Renal cortex interstitium (tissue), 11 donors: ENCODE data around the gene KCNAB1. TPM values are rescaled to one million over a fixed set of nuclear protein-coding genes. Genes with fewer than 3 reads are reported as not detected.
A peak's percentile ranks its signal among the peaks of the same experiment; 100 is the strongest.
"Not testable (repeated sequence)": the region's sequence is repeated elsewhere in the genome, so short reads cannot be mapped to it uniquely, and the experiment has no call there.

Experiments used
- DNase-seq, 11 donors: peaks; one replicate each; pipeline ENCODE4 v3.0.0-alpha.2; 2013; ENCODE audit warnings: low read depth in 9 of 11, low spot score in 4 of 11; ENCODE audit errors: extremely low read depth in 1 of 11
- polyA plus RNA-seq, 3 donors: library from polyadenylated mRNA; unstranded; fragments of 120-200 nt; gene quantifications; one replicate each; pipeline ENCODE4 v1.2.1, GENCODE V29; 2013; ENCODE audit not compliant: insufficient read length in 3 of 3

The KCNAB1 gene
- polyA plus RNA-seq, 3 donors: 3.3 to 4.3 (median 3.5) TPM

DNA sequence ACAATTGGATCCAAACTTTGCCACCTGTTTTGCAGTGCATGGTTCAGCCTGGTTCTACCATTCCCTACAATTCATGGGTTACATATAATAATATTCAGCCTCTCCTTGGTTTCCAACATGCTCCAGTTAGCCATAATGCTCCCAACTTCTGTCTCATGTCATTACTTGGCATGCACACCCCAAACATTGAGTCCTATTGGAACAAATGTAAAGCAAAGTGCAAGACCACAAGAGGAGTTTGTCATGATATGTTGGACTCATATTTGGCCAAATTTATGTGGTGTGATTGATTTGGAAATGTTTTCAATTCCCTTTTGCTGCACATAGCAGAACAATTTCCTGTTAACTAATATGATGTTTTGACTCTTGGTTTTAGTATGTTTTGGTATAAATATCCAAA, 50.2 kb downstream of the KCNAB1 start:
- DNase-seq: no peak

DNA sequence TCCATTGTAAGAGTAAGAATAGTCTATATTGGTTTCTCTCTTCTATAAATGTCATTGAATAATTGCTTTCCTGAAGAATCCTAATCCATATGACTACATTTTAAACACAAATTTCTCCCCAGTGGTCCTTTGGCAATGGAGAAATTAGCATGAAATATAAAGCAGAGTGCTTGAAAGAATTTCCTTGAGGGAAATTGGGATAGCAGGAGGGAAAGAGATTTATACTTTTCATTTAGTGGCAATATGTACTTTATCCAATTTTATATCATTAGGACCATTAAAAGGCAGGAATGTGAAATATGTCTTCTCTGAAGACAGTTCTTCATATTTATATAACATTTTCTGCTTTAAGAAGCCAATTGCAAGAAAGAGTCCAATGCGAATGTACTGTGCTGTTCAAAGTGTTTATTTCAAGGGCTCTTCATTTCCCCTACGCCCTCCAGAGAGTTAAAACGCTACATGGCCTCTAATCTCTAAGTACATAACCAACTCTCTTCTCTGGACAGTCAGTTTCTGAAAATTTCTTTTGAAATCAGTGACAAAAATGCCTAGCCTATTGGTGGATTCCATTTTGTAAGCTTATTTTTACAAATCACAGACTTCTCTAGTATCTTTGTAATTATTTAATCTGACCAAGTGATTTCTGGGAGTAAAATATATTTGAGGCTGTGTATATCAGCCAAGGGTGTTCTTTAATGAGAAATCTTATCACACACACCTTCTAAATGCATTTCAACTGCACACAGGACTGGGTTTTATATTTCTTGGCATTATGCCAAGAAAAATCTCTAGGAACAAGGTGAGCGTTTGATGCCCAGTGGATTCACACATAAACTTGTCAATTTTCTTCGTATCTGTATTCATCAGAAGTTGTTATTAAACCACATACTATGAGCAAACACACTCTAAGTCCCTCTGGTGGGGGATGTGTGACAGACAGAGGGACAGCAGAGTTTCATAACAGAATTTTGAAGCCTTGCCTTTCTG, 51.2 kb downstream of the KCNAB1 start:
- no peak for DNase-seq

DNA sequence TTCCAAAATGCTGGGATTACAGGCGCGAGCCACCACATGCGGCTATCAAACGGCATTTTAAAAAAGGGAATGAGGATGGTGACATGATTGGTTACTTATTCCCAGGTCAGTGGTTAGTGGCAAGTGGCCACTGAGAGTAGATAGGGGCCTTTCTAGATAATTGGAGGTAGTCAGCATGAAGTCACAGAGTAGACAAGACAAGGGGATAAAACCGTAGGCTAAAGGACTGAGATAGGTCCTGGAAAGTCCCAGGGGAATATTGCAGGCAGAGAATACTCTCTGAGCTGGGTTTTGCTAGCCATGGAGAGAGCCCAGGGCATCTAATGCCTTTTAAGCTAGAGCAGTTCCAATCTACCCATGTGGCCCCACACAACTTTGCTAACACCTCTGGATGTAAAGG, 52.2 kb downstream of the KCNAB1 start:
- DNase-seq: no peak

DNA sequence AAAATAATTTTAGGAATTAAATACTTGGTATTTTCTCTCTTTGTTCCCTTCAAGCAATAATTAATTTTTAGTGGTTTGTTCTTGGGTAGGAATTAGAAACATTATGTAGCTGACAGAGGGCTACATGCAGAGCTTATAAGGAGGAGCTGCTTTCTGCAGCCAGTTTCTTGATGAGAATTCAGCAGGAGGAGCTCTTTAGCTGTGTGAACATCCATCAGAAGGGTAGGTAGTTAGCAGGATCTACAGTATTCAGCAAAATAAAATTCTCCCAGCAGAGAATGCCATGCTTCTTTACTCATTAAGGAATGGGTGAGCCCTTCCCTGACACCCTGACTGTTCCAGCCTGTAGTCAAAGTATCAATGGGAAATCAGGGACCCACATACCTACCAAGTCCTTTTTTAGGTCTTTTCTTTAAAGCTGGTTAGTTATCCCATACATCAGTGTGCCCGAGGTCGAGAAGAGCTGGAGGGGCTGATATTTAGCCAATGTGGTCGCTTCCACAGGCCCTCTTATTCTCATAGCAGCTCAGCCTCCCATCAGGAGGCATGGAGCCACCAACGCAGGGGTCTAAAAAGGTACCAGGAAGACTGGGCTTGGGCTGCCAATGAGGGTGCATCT, 54.0 kb downstream of the KCNAB1 start:
- DNase-seq: peak in 4 of 11 donors; percentile 33 to 50 (median 40)

DNA sequence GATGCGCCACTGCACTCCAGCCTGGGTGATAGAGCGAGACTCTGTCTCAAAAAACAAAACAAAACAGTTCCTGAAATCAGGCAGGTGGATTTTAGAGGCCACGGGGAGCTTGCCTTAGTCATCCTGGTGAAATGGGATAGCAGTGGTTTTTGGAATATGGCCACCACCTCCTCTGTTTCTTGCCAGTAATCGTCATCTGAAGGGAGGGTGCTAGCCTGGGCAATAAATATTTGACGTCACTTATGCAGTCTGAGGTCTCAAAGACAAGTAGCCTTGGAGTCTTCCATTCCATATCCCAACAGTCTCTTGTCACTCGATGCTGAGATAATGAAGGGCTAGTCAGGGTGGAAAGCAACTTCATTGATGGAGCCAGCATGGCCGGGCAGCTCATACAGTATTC, 55.2 kb downstream of the KCNAB1 start:
- no peak for DNase-seq

DNA sequence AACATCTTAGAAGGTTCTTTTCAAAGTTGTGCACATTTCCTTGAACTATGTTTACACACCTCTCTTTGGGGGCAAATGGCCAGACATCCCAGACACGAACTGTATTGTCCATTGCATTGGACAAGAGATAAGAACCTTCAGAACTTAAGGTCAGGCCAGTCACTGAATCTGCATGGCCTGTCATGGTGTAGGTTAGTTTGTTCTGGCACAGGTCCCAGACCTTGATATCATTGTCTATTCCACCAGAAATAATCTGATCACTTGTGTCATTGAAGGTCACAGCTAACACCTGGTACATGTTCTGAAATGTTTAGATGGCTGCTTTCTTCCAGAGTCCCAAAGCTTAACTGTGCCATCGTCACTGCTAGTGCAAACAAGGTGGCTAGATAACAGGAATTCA, 55.7 kb downstream of the KCNAB1 start:
- no peak for DNase-seq

DNA sequence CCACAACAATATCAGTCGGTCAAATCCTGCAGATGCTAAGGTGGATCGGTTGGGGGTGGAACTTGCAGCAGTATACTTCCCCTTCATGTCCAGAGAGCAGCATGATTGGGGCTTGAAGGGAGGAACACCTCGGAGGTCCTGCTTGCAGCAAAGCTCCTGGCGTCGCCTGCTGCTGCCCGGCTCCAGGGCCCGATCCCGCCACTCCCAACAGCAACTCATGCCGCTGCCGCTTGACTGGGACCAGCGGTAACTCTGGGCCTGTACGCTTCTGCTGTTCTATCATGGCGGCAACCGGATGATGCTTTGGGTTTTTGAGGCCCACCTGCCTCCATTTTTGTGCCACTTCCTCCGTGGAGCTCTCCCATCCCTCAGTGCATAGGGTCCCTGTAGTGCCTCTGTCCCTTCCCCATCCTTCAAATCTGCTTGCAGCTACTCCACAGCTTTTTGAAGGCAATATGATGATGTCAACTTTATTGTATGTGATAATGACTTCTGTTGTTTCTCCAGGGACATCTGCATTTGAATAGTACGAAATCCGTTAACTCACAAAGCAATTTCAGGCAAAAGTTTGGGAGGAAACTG, 56.3 kb downstream of the KCNAB1 start:
- no peak for DNase-seq

DNA sequence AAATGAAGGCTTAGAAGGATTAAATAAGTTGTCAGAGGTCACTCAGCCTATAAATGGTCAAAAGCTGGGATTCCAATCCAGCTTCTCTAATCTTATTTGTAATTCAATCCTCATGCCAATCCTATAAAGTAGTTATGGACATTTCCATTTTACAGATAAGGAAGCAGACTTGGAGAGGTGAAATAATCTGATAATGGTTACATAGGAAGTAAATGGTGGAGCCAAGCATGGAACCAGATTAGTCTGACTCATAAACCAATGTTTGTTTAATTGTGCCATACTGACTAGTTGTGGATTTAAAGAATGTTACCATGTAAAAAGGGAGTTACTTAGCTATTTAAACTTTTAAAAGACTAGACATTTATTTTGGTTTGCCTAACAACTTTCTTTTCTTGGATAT, 59.7 kb downstream of the KCNAB1 start:
- no peak for DNase-seq

DNA sequence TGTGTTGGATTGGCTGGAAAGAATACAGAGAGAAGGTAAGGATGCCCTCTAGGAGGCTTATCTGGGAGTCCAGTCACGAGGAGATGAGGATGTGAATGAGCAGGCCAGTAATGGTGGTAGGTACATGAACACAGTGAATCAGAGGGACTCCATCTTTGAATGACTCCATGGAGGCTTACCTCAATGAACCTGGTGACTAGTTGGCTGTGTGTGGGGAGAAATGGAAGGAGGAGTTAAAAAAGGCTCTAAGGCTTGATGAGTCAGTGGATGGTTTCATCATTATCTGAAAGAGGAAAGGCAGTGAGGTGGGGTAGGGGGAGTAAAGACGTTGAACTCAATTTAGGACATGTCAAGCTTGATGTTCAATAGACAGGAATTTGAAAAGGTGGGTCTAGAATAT, 61.1 kb downstream of the KCNAB1 start:
- DNase-seq: no peak

DNA sequence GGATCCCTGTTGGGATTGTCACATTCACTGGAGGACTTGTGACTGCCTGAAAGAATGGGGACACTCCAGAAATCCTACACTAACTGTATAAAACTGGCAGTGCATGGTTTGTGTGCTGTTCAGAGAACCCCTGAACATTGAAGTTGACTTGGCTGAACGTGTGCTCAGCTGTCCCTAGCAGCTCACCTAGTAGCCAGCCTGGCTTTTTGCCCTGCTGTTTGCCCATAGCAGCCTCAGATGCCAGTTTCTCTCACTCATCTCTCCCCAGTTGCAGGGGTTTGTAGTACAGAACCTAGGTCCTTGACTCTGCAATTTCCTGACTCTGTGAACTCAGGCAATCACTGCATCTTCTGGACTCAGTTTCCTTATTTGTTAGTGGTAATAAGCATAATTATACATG, 63.0 kb downstream of the KCNAB1 start:
- DNase-seq: no peak

DNA sequence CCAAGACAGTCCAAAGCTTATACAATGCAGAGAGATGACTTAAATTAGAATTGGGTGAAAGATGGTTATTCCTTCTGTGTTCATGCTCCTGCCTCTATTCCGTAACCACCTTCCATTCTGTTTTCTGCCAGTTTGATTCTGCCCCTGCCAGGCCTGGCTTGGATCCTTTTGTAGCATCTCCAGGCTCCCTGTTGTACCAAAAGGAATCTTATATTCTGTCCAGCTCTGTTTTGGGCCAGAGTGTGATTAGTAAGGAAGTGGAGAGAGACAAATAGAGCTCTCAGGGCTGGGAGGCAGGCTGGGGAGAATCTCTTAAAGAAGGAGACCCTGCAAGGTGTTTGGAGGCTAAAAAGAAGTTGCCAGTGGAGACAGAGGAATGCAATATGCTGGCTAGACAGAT, 63.8 kb downstream of the KCNAB1 start:
- no peak for DNase-seq

DNA sequence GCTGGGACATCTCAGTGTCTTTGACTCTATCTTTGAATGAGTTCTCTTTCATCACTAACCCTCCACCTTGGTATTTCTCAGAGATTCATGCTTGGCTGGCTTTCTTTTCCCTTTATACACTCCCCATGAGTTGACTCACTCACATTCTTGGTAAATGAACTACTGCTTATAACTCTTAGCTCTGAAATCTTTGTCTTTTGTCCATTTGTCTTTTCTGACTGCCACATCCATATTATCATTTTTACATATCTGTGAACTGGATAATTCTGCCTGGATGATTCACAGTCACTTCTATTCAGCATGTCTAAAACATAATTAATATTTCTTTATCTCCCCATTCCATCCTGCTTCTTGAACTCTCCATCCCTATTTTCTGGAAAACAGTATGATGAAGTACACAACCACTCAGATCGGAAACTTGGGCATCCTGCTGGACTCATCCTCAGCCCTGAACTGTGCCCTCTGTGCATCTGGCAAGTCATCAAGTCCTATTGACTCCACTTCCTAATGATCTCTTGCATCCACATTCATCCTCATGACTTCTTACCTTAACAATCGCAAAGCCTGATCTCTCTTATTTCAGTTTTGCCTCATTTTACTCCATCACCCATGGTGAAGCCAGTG, 66.9 kb downstream of the KCNAB1 start:
- DNase-seq: no peak

DNA sequence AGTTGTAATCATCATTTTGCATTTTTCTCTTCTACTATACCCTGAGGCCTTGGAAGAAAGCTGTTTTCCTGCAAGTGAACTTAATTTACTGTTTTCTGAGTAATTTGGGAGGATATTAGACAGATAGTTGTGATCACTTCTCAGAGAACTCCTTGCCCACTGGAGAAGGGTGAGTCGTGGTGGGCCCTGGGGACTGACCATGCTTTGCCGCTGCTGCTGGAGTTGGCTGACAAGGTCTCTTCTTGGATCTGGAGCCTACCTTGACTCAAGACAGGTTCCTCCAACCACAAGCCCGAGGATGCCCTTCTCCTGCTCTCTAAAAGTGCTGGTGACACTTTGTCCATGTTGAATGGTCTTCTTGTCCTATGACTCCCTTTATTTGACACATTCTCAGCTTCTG, 68.4 kb downstream of the KCNAB1 start:
- DNase-seq: no peak

DNA sequence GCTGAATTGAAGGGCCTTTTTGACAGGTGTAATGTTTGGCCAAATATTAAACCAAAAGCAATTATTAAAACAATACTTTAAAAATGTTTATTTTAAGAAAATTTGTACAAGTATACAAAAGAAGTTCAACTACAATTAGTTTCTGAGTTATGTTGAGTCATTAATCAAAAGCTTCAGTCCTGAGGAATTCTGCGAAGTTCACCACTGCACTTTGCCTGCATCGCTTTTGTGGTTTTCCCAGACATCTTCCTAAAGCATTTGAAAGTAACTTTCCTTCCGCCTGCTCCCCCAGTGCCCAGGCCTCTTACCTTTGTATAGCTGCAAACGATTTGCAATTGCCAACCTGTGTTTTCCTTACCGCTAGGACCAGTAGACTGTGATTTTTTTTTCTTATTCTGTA, 69.5 kb downstream of the KCNAB1 start:
- DNase-seq: no peak

DNA sequence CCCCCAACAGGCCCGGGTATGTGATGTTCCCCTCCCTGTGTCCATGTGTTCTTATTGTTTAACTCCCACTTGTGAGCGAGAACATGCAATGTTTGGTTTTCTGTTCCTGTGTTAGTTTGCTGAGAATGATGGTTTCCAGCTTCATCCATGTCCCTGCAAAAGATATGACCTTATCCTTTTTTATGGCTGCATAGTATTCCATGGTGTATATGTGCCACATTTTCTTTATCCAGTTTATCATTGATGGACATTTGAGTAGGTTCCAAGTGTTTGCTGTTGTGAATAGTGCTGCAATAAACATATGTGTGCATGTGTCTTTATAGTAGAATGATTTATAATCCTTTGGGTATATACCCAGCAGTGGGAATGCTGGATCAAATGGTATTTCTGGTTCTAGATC, 74.6 kb downstream of the KCNAB1 start:
- DNase-seq: not testable (repeated sequence)

DNA sequence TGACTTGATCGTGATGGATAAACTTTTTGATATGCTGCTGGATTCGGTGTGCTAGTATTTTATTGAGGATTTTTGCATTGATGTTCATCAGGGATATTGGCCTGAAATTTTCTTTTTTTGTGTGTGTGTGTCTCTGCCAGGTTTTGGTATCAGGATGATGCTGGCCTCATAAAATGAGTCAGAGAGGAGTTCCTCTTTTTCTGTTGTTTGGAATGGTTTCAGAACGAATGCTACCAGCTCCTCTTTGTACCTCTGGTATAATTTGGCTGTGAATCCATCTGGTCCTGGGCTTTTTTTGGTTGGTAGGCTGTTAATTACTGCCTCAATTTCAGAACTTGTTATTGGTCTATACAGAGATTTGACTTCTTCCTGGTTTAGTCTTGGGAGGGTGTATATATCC, 76.8 kb downstream of the KCNAB1 start:
- not testable (repeated sequence) for DNase-seq

DNA sequence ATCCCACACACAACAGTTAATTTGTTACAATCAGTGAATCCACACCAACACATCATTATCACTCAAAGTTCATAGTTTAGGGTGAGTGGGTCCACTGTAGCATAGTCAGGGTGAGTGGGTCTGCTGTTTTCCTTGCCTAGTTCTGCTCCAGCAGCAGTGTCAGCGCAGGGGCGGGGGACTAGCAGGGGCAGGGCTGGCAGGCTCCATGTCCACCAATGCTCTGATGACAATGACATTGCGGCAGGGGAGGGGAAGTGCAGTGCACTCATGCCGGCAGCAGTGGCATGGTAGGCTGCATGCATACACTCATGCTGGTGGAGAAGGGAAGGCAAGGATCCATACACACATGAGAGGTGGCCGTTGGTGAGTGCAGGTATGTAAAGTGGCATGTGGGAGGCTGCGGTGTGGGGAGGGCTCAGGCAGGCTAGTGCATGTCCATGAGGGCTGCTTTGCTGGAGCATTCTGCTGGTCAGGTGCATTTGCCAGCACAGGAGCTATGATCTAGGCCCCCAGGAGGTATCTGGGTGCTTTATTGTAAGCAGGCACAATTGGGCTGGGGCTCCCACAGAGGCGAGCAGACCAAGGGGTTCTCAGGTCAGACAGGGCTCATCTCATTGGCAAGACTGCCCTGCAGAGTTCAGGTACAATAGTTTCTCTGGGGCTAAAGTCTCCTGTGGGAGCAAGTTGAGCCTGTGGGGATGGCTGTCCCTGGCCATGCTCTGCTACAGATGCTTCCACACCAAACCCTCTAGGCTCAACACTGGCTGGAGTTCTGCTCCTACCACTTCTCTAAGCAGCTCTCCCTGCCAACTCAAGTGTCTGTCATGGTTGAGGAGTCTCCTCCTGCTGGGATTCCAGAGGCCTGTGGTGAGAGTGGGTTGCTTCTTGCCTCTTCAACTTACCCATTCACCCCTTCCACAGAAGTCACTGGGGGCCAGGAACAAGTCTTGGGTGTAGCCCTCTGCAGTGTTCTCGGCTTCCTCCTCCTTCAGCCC, 81.3 kb downstream of the KCNAB1 start:
- no peak for DNase-seq

DNA sequence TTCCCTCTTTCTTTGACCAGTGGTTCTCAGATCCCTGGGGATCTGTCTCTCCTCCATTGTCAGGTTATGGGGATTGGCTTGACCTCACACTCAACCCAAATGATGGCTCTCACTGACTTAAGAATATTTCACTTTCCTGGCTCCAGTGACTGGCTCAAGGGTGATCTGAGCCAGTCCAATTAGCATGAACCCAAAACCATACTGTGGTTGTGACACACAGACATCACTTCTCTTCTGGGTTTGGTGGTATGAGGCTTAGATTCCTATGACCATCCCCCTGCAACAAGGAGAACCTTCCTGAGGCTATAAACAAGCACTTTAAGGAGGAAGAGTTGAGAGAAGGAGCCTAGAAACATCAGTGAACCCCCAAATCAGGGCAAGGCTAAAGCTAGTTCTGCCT, 85.8 kb downstream of the KCNAB1 start:
- no peak for DNase-seq
